BLaER1 treated with 17β-estradiol and CSF1 and Interleukin-3, amounts not matched to agents 10 nM and 100 nM (cell line): ENCODE results near the gene CCDC82.
A peak's percentile ranks its signal among the peaks of the same experiment; 100 is the strongest.

Experiments
- H3K27ac ChIP-seq, 11 experiments: shearing (Covaris generic); formaldehyde crosslinking; 2 replicates each; pipeline ENCODE4 v1.8.1; 2022
- H3K27me3 ChIP-seq, 11 experiments: shearing (Covaris generic); formaldehyde crosslinking; 2 replicates each; pipeline ENCODE4 v1.8.1; 2022
- H3K36me3 ChIP-seq, 11 experiments: shearing (Covaris generic); formaldehyde crosslinking; 2 replicates each; pipeline ENCODE4 v1.8.1; 2022
- H3K4me1 ChIP-seq, 10 experiments: shearing (Covaris generic); formaldehyde crosslinking; 2 replicates each; pipeline ENCODE4 v1.8.1; 2022
- H3K4me2 ChIP-seq, 11 experiments: shearing (Covaris generic); formaldehyde crosslinking; 2 replicates each; pipeline ENCODE4 v1.8.1; 2022
- H3K4me3 ChIP-seq, 10 experiments: shearing (Covaris generic); formaldehyde crosslinking; 2 replicates each; pipeline ENCODE4 v1.8.1; 2022
- H3K9ac ChIP-seq, 11 experiments: shearing (Covaris generic); formaldehyde crosslinking; 2 replicates each; pipeline ENCODE4 v1.8.1; 2022
- H3K9me3 ChIP-seq, 11 experiments: shearing (Covaris generic); formaldehyde crosslinking; replicated peaks in 1 of 11; 2 replicates each; pipeline ENCODE4 v1.8.1; 2022
- H4K20me1 ChIP-seq, 11 experiments: shearing (Covaris generic); formaldehyde crosslinking; 2 replicates each; pipeline ENCODE4 v1.8.1; 2022
- Cebpa-rat ChIP-seq, 11 experiments: shearing (Covaris generic); IDR thresholded peaks; 2 replicates each; pipeline ENCODE4 v1.8.1; 2022

The CCDC82 gene

GRCh38 chr11:96342961-96343711, 46.6 kb downstream of the CCDC82 start, which contains the start of gene MAML2:
Gene MAML2 (minus strand): TSS chr11:96343195. CDS start chr11:96341895, 1,300 bp downstream.
- peaks cover 14 to 46% (median 35%) of the 10 kb centered on the region in 10 experiments; a peak in 19 of 20 replicates for H3K4me1 ChIP-seq
- H4K20me1 ChIP-seq: peaks cover 0 to 9% (median 0%) of the 10 kb centered on the region in 11 experiments; a peak in 5 of 22 replicates
- peak within 1 kb of the TSS; percentile 56 to 90 (median 77) for H3K9ac ChIP-seq
- H3K4me3 ChIP-seq: peak within 1 kb of the TSS; percentile 61 to 94 (median 68)
- H3K27me3 ChIP-seq: peaks cover 0 to 31% (median 24%) of the 10 kb centered on the region in 11 experiments; a peak in 17 of 22 replicates
- H3K4me2 ChIP-seq: peak within 1 kb of the TSS; percentile 74 to 98 (median 82)
- peak within 1 kb of the TSS in 8 of 11 experiments; percentile 6 to 85 (median 68); a peak in 14 of 22 replicates for H3K27ac ChIP-seq
- H3K9me3 ChIP-seq: peaks cover 0 to 8% (median under 1%) of the 10 kb centered on the region in 11 experiments; a peak in 9 of 22 replicates
- no peak for TF ChIP-seq Cebpa-rat (IDR thresholded peaks at IDR 0.05)
- peaks cover 0 to 16% (median 0%) of the 10 kb centered on the region in 11 experiments; a peak in 3 of 22 replicates for H3K36me3 ChIP-seq

- Histone ChIP-seq H3K4me3 (peak overlapping the region; percentile 61 to 94 (median 68)), H3K36me3 (peaks cover 0 to 16% (median 0%) of the 10 kb centered on the region in 11 experiments; a peak in 3 of 22 replicates), H4K20me1 (peaks cover 0 to 18% (median 0%) of the 10 kb centered on the region in 11 experiments; a peak in 6 of 22 replicates), H3K9me3 (no peaks in the 10 kb centered on the region), H3K27me3 (peaks cover 0 to 31% (median 24%) of the 10 kb centered on the region in 11 experiments; a peak in 17 of 22 replicates), H3K4me1 (peaks cover 14 to 50% (median 36%) of the 10 kb centered on the region in 10 experiments; a peak in 19 of 20 replicates), H3K27ac (peak overlapping the region in 8 of 11 experiments; percentile 6 to 85 (median 68); a peak in 14 of 22 replicates), H3K4me2 (peak overlapping the region; percentile 74 to 98 (median 82)), H3K9ac (peak overlapping the region; percentile 56 to 90 (median 77))
- TF ChIP-seq Cebpa-rat (IDR thresholded peaks at IDR 0.05): no peak
Measured at GRCh38 chr11:96342014-96342960, 47.4 kb downstream of the CCDC82 start.

GRCh38 chr11:96341211-96342013, 48.3 kb downstream of the CCDC82 start:
- H3K27ac ChIP-seq: peak overlapping the region in 4 of 11 experiments; percentile 18 to 85 (median 72); a peak in 8 of 22 replicates
- H3K4me3 ChIP-seq: peak overlapping the region in 8 of 10 experiments; percentile 62 to 94 (median 76); a peak in 16 of 20 replicates
- no peaks in the 10 kb centered on the region for H3K9me3 ChIP-seq
- peaks cover 0 to 31% (median 24%) of the 10 kb centered on the region in 11 experiments; a peak in 17 of 22 replicates for H3K27me3 ChIP-seq
- H3K4me2 ChIP-seq: peak overlapping the region; percentile 74 to 98 (median 82)
- peaks cover 14 to 59% (median 39%) of the 10 kb centered on the region in 10 experiments; a peak in 19 of 20 replicates for H3K4me1 ChIP-seq
- H4K20me1 ChIP-seq: peaks cover 0 to 27% (median 0%) of the 10 kb centered on the region in 11 experiments; a peak in 6 of 22 replicates
- H3K36me3 ChIP-seq: peaks cover 0 to 16% (median 0%) of the 10 kb centered on the region in 11 experiments; a peak in 5 of 22 replicates
- H3K9ac ChIP-seq: peak overlapping the region in 5 of 11 experiments; percentile 77 to 90 (median 86); a peak in 11 of 22 replicates
- no peak for TF ChIP-seq Cebpa-rat (IDR thresholded peaks at IDR 0.05)

- Histone ChIP-seq H3K36me3 (peaks cover 0 to 16% (median 0%) of the 10 kb centered on the region in 11 experiments; a peak in 5 of 22 replicates), H3K4me3 (peak overlapping the region in 5 of 10 experiments; percentile 69 to 94 (median 83); a peak in 9 of 20 replicates), H3K4me2 (peak overlapping the region in 7 of 11 experiments; percentile 54 to 98 (median 85); a peak in 12 of 22 replicates), H3K27me3 (peaks cover 0 to 31% (median 24%) of the 10 kb centered on the region in 11 experiments; a peak in 17 of 22 replicates), H3K9me3 (no peaks in the 10 kb centered on the region), H3K9ac (peak overlapping the region in 4 of 11 experiments; percentile 73 to 90 (median 85); a peak in 8 of 22 replicates), H4K20me1 (peaks cover 0 to 36% (median 0%) of the 10 kb centered on the region in 11 experiments; a peak in 6 of 22 replicates), H3K4me1 (peaks cover 14 to 68% (median 39%) of the 10 kb centered on the region in 10 experiments; a peak in 19 of 20 replicates), H3K27ac (peak overlapping the region in 4 of 11 experiments; percentile 68 to 85 (median 79); a peak in 7 of 22 replicates)
- TF ChIP-seq Cebpa-rat (IDR thresholded peaks at IDR 0.05): no peak
Measured at GRCh38 chr11:96340555-96340885, 49.2 kb downstream of the CCDC82 start.

GRCh38 chr11:96339706-96340554, 49.8 kb downstream of the CCDC82 start:
- H3K9ac ChIP-seq: peak overlapping the region in 8 of 11 experiments; percentile 22 to 90 (median 74); a peak in 14 of 22 replicates

More at GRCh38 chr11:96339706-96340554, 49.8 kb downstream of the CCDC82 start:
- Histone ChIP-seq H3K4me1 (peaks cover 14 to 73% (median 39%) of the 10 kb centered on the region in 10 experiments; a peak in 19 of 20 replicates), H3K27ac (peak overlapping the region in 9 of 11 experiments; percentile 37 to 85 (median 68); a peak in 16 of 22 replicates), H3K4me3 (peak overlapping the region in 5 of 10 experiments; percentile 14 to 94 (median 83); a peak in 9 of 20 replicates), H4K20me1 (peaks cover 0 to 41% (median 0%) of the 10 kb centered on the region in 11 experiments; a peak in 6 of 22 replicates), H3K4me2 (peak overlapping the region in 10 of 11 experiments; percentile 28 to 98 (median 66); a peak in 20 of 22 replicates), H3K27me3 (peaks cover 0 to 31% (median 24%) of the 10 kb centered on the region in 11 experiments; a peak in 17 of 22 replicates), H3K9me3 (no peaks in the 10 kb centered on the region), H3K36me3 (peaks cover 0 to 16% (median 0%) of the 10 kb centered on the region in 11 experiments; a peak in 6 of 22 replicates)
- TF ChIP-seq Cebpa-rat (IDR thresholded peaks at IDR 0.05): no peak
